Measurements from ENCODE around the gene CDK5RAP1.

The CDK5RAP1 gene

GRCh38 chr20:33345342-33345741, 56.0 kb downstream of the CDK5RAP1 start:
- ChIA-PET CTCF (interaction anchor here (0.6 to 0.9 kb wide), 2 partner anchors 14 to 40 kb away, joined by 3 read pairs; no protein-coding TSS in a partner anchor), POLR2A (no interaction called here)
- Histone ChIP-seq H3K27ac (ENCODE audit: insufficient read depth in 1 of 2, low read depth in 1 of 2, low read length in 2 of 2, poor library complexity in 1 of 2, severe bottlenecking in 2 of 2) (no peak overlapping the region), H3K4me1 (ENCODE audit: control extremely low read depth in 1 of 4, control insufficient read depth in 4 of 4, insufficient read depth in 4 of 4, low read length in 3 of 4) (peaks cover 0 to 4% (median 0%) of the 10 kb centered on the region in 4 experiments), H3K36me3 (ENCODE audit: control insufficient read depth in 4 of 4, insufficient read depth in 4 of 4, low read length in 3 of 4) (peaks cover 0 to 6% (median 4%) of the 10 kb centered on the region in 4 experiments), H3K27me3 (replicated peaks in 2 of 5; ENCODE audit: control insufficient read depth in 4 of 5, insufficient read depth in 5 of 5, low read length in 4 of 5) (peaks cover 0 to 2% (median 0%) of the 10 kb centered on the region in 5 experiments), H3K9me3 (ENCODE audit: control extremely low read depth in 1 of 5, control insufficient read depth in 4 of 5, insufficient read depth in 2 of 5, low read depth in 1 of 5, low read length in 4 of 5) (no peaks in the 10 kb centered on the region), H3K4me3 (ENCODE audit: control insufficient read depth in 1 of 7, extremely low read depth in 1 of 7, insufficient read depth in 4 of 7, low read depth in 2 of 7, low read length in 6 of 7) (no peak overlapping the region)
- no peak for DNase-seq
- WGBS (ENCODE audit: insufficient coverage) = 89% methylated on average over 9 of the region's 9 CpGs

GRCh38 chr20:33343521-33343920, 57.8 kb downstream of the CDK5RAP1 start:
- H3K4me1 ChIP-seq (ENCODE audit: control extremely low read depth in 1 of 4, control insufficient read depth in 4 of 4, insufficient read depth in 4 of 4, low read length in 3 of 4) = peaks cover 0 to 4% (median 0%) of the 10 kb centered on the region in 4 experiments
- no peaks in the 10 kb centered on the region for H3K36me3 ChIP-seq (ENCODE audit: control insufficient read depth in 4 of 4, insufficient read depth in 4 of 4, low read length in 3 of 4)
- H3K27me3 ChIP-seq (replicated peaks in 2 of 5; ENCODE audit: control insufficient read depth in 4 of 5, insufficient read depth in 5 of 5, low read length in 4 of 5) = peaks cover 0 to 2% (median 0%) of the 10 kb centered on the region in 5 experiments
- WGBS (ENCODE audit: insufficient coverage) = 100% methylated on average over 2 of the region's 4 CpGs
- CTCF ChIA-PET = no interaction called here
- DNase-seq = no peak
- no peaks in the 10 kb centered on the region for H3K9me3 ChIP-seq (ENCODE audit: control extremely low read depth in 1 of 5, control insufficient read depth in 4 of 5, insufficient read depth in 2 of 5, low read depth in 1 of 5, low read length in 4 of 5)
- POLR2A ChIA-PET = no interaction called here
- no peak overlapping the region for H3K4me3 ChIP-seq (ENCODE audit: control insufficient read depth in 1 of 7, extremely low read depth in 1 of 7, insufficient read depth in 4 of 7, low read depth in 2 of 7, low read length in 6 of 7)
- no peak overlapping the region for H3K27ac ChIP-seq (ENCODE audit: insufficient read depth in 1 of 2, low read depth in 1 of 2, low read length in 2 of 2, poor library complexity in 1 of 2, severe bottlenecking in 2 of 2)

GRCh38 chr20:33339515-33340058, 61.7 kb downstream of the CDK5RAP1 start:
- WGBS (ENCODE audit: insufficient coverage) = 63% methylated on average over 7 of the region's 8 CpGs
- H3K27me3 ChIP-seq (replicated peaks in 2 of 5; ENCODE audit: control insufficient read depth in 4 of 5, insufficient read depth in 5 of 5, low read length in 4 of 5) = peaks cover 0 to 2% (median 0%) of the 10 kb centered on the region in 5 experiments
- CTCF ChIA-PET = no interaction called here
- H3K4me1 ChIP-seq (ENCODE audit: control extremely low read depth in 1 of 4, control insufficient read depth in 4 of 4, insufficient read depth in 4 of 4, low read length in 3 of 4) = no peaks in the 10 kb centered on the region
- H3K27ac ChIP-seq (ENCODE audit: insufficient read depth in 1 of 2, low read depth in 1 of 2, low read length in 2 of 2, poor library complexity in 1 of 2, severe bottlenecking in 2 of 2) = no peak overlapping the region
- H3K36me3 ChIP-seq (ENCODE audit: control insufficient read depth in 4 of 4, insufficient read depth in 4 of 4, low read length in 3 of 4) = no peaks in the 10 kb centered on the region
- no peak overlapping the region for H3K4me3 ChIP-seq (ENCODE audit: control insufficient read depth in 1 of 7, extremely low read depth in 1 of 7, insufficient read depth in 4 of 7, low read depth in 2 of 7, low read length in 6 of 7)
- no peak for DNase-seq
- POLR2A ChIA-PET = no interaction called here
- no peaks in the 10 kb centered on the region for H3K9me3 ChIP-seq (ENCODE audit: control extremely low read depth in 1 of 5, control insufficient read depth in 4 of 5, insufficient read depth in 2 of 5, low read depth in 1 of 5, low read length in 4 of 5)

GRCh38 chr20:33338467-33339258, 62.7 kb downstream of the CDK5RAP1 start:
- Histone ChIP-seq H3K4me1 (ENCODE audit: control extremely low read depth in 1 of 4, control insufficient read depth in 4 of 4, insufficient read depth in 4 of 4, low read length in 3 of 4) (no peaks in the 10 kb centered on the region), H3K36me3 (ENCODE audit: control insufficient read depth in 4 of 4, insufficient read depth in 4 of 4, low read length in 3 of 4) (no peaks in the 10 kb centered on the region), H3K9me3 (ENCODE audit: control extremely low read depth in 1 of 5, control insufficient read depth in 4 of 5, insufficient read depth in 2 of 5, low read depth in 1 of 5, low read length in 4 of 5) (no peaks in the 10 kb centered on the region), H3K27ac (ENCODE audit: insufficient read depth in 1 of 2, low read depth in 1 of 2, low read length in 2 of 2, poor library complexity in 1 of 2, severe bottlenecking in 2 of 2) (no peak overlapping the region), H3K27me3 (replicated peaks in 2 of 5; ENCODE audit: control insufficient read depth in 4 of 5, insufficient read depth in 5 of 5, low read length in 4 of 5) (peaks cover 0 to 2% (median 0%) of the 10 kb centered on the region in 5 experiments), H3K4me3 (ENCODE audit: control insufficient read depth in 1 of 7, extremely low read depth in 1 of 7, insufficient read depth in 4 of 7, low read depth in 2 of 7, low read length in 6 of 7) (no peak overlapping the region)
- DNase-seq = no peak
- ChIA-PET CTCF (no interaction called here), POLR2A (no interaction called here)
- WGBS (ENCODE audit: insufficient coverage) = 100% methylated on average over 3 of the region's 5 CpGs

- H3K4me3 ChIP-seq (ENCODE audit: control insufficient read depth in 1 of 7, extremely low read depth in 1 of 7, insufficient read depth in 4 of 7, low read depth in 2 of 7, low read length in 6 of 7) = no peak overlapping the region
- DNase-seq = no peak
- POLR2A ChIA-PET = no interaction called here
- CTCF ChIA-PET = no interaction called here
- no peak overlapping the region for H3K27ac ChIP-seq (ENCODE audit: insufficient read depth in 1 of 2, low read depth in 1 of 2, low read length in 2 of 2, poor library complexity in 1 of 2, severe bottlenecking in 2 of 2)
- H3K27me3 ChIP-seq (replicated peaks in 2 of 5; ENCODE audit: control insufficient read depth in 4 of 5, insufficient read depth in 5 of 5, low read length in 4 of 5) = peaks cover 0 to 2% (median 0%) of the 10 kb centered on the region in 5 experiments
- H3K36me3 ChIP-seq (ENCODE audit: control insufficient read depth in 4 of 4, insufficient read depth in 4 of 4, low read length in 3 of 4) = no peaks in the 10 kb centered on the region
- no peaks in the 10 kb centered on the region for H3K4me1 ChIP-seq (ENCODE audit: control extremely low read depth in 1 of 4, control insufficient read depth in 4 of 4, insufficient read depth in 4 of 4, low read length in 3 of 4)
- WGBS (ENCODE audit: insufficient coverage) = 79% methylated on average over 6 of the region's 6 CpGs
- H3K9me3 ChIP-seq (ENCODE audit: control extremely low read depth in 1 of 5, control insufficient read depth in 4 of 5, insufficient read depth in 2 of 5, low read depth in 1 of 5, low read length in 4 of 5) = no peaks in the 10 kb centered on the region
These were observed 63.7 kb downstream of the CDK5RAP1 start for GRCh38 chr20:33337531-33338165.

GRCh38 chr20:33337119-33337518, 64.2 kb downstream of the CDK5RAP1 start:
- Histone ChIP-seq H3K27ac (ENCODE audit: insufficient read depth in 1 of 2, low read depth in 1 of 2, low read length in 2 of 2, poor library complexity in 1 of 2, severe bottlenecking in 2 of 2) (no peak overlapping the region), H3K27me3 (replicated peaks in 2 of 5; ENCODE audit: control insufficient read depth in 4 of 5, insufficient read depth in 5 of 5, low read length in 4 of 5) (peaks cover 0 to under 1% (median 0%) of the 10 kb centered on the region in 5 experiments), H3K9me3 (ENCODE audit: control extremely low read depth in 1 of 5, control insufficient read depth in 4 of 5, insufficient read depth in 2 of 5, low read depth in 1 of 5, low read length in 4 of 5) (no peaks in the 10 kb centered on the region), H3K4me3 (ENCODE audit: control insufficient read depth in 1 of 7, extremely low read depth in 1 of 7, insufficient read depth in 4 of 7, low read depth in 2 of 7, low read length in 6 of 7) (no peak overlapping the region), H3K36me3 (ENCODE audit: control insufficient read depth in 4 of 4, insufficient read depth in 4 of 4, low read length in 3 of 4) (no peaks in the 10 kb centered on the region), H3K4me1 (ENCODE audit: control extremely low read depth in 1 of 4, control insufficient read depth in 4 of 4, insufficient read depth in 4 of 4, low read length in 3 of 4) (no peaks in the 10 kb centered on the region)
- POLR2A ChIA-PET = no interaction called here
- whole genome bisulfite sequencing (ENCODE audit: insufficient coverage) = 88% methylated on average over 8 of the region's 8 CpGs
- no peak for DNase-seq
- CTCF ChIA-PET = no interaction called here

GRCh38 chr20:33336375-33336774, 64.9 kb downstream of the CDK5RAP1 start:
- no peak for DNase-seq
- Histone ChIP-seq H3K27ac (ENCODE audit: insufficient read depth in 1 of 2, low read depth in 1 of 2, low read length in 2 of 2, poor library complexity in 1 of 2, severe bottlenecking in 2 of 2) (no peak overlapping the region), H3K4me3 (ENCODE audit: control insufficient read depth in 1 of 7, extremely low read depth in 1 of 7, insufficient read depth in 4 of 7, low read depth in 2 of 7, low read length in 6 of 7) (no peak overlapping the region), H3K9me3 (ENCODE audit: control extremely low read depth in 1 of 5, control insufficient read depth in 4 of 5, insufficient read depth in 2 of 5, low read depth in 1 of 5, low read length in 4 of 5) (no peaks in the 10 kb centered on the region), H3K4me1 (ENCODE audit: control extremely low read depth in 1 of 4, control insufficient read depth in 4 of 4, insufficient read depth in 4 of 4, low read length in 3 of 4) (no peaks in the 10 kb centered on the region), H3K27me3 (replicated peaks in 2 of 5; ENCODE audit: control insufficient read depth in 4 of 5, insufficient read depth in 5 of 5, low read length in 4 of 5) (no peaks in the 10 kb centered on the region), H3K36me3 (ENCODE audit: control insufficient read depth in 4 of 4, insufficient read depth in 4 of 4, low read length in 3 of 4) (no peaks in the 10 kb centered on the region)
- 100% methylated on average over 3 of the region's 3 CpGs for WGBS (ENCODE audit: insufficient coverage)
- ChIA-PET POLR2A (no interaction called here), CTCF (no interaction called here)
